ENCODE results near the gene GTPBP6. TPM values are rescaled to one million over a fixed set of nuclear protein-coding genes. Genes with fewer than 3 reads are reported as not detected.
"Not testable (repeated sequence)": the region's sequence is repeated elsewhere in the genome, so short reads cannot be mapped to it uniquely, and the experiment has no call there.

The GTPBP6 gene
- total RNA-seq, 1 donor = 34.4 TPM

GRCh38 chrX:352582-353314 is 34.2 kb upstream of the GTPBP6 start:
- TF ChIP-seq, protein P1, sequence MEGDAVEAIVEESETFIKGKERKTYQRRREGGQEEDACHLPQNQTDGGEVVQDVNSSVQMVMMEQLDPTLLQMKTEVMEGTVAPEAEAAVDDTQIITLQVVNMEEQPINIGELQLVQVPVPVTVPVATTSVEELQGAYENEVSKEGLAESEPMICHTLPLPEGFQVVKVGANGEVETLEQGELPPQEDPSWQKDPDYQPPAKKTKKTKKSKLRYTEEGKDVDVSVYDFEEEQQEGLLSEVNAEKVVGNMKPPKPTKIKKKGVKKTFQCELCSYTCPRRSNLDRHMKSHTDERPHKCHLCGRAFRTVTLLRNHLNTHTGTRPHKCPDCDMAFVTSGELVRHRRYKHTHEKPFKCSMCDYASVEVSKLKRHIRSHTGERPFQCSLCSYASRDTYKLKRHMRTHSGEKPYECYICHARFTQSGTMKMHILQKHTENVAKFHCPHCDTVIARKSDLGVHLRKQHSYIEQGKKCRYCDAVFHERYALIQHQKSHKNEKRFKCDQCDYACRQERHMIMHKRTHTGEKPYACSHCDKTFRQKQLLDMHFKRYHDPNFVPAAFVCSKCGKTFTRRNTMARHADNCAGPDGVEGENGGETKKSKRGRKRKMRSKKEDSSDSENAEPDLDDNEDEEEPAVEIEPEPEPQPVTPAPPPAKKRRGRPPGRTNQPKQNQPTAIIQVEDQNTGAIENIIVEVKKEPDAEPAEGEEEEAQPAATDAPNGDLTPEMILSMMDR (IDR thresholded peaks at IDR 0.05; ENCODE audit: extremely low read depth, low read depth, low read length) = no peak

GRCh38 chrX:352181-352580 is 33.6 kb upstream of the GTPBP6 start:
- Histone ChIP-seq H3K79me2 (ENCODE audit: insufficient read depth, low read length) (no peaks in the 10 kb centered on the region), H3K4me1 (ENCODE audit: insufficient read depth, low read length) (no peaks in the 10 kb centered on the region), H4K20me1 (ENCODE audit: insufficient read depth, low read length) (no peaks in the 10 kb centered on the region), H3K27ac (ENCODE audit: low read depth, low read length) (no peak overlapping the region), H3K36me3 (ENCODE audit: insufficient read depth, low read length) (no peaks in the 10 kb centered on the region), H3K4me3 (ENCODE audit: insufficient read depth, low read length) (no peak overlapping the region), H3K27me3 (ENCODE audit: insufficient read depth, low read length) (no peaks in the 10 kb centered on the region), H3K9me3 (ENCODE audit: low read depth, low read length) (no peaks in the 10 kb centered on the region), H2AFZ (ENCODE audit: low read length) (no peak overlapping the region), H3K4me2 (ENCODE audit: insufficient read depth, low read length) (no peak overlapping the region)
- TF ChIP-seq, protein P1 (IDR thresholded peaks at IDR 0.05; ENCODE audit: extremely low read depth, low read depth, low read length) = no peak
- no peak for DNase-seq (ENCODE audit: insufficient read length, low spot score, missing footprints)

More at GRCh38 chrX:352582-353314, 34.2 kb upstream of the GTPBP6 start:
- Histone ChIP-seq H3K79me2 (ENCODE audit: insufficient read depth, low read length) (no peaks in the 10 kb centered on the region), H3K4me3 (ENCODE audit: insufficient read depth, low read length) (no peak overlapping the region), H3K4me1 (ENCODE audit: insufficient read depth, low read length) (no peaks in the 10 kb centered on the region), H4K20me1 (ENCODE audit: insufficient read depth, low read length) (no peaks in the 10 kb centered on the region), H2AFZ (ENCODE audit: low read length) (no peak overlapping the region), H3K36me3 (ENCODE audit: insufficient read depth, low read length) (no peaks in the 10 kb centered on the region), H3K27me3 (ENCODE audit: insufficient read depth, low read length) (no peaks in the 10 kb centered on the region), H3K9me3 (ENCODE audit: low read depth, low read length) (no peaks in the 10 kb centered on the region), H3K4me2 (ENCODE audit: insufficient read depth, low read length) (no peak overlapping the region), H3K27ac (ENCODE audit: low read depth, low read length) (no peak overlapping the region)
- no peak for DNase-seq (ENCODE audit: insufficient read length, low spot score, missing footprints)

- TF ChIP-seq, protein P1 (IDR thresholded peaks at IDR 0.05; ENCODE audit: extremely low read depth, low read depth, low read length) = no peak
- Histone ChIP-seq H2AFZ (ENCODE audit: low read length) (no peak overlapping the region), H3K27me3 (ENCODE audit: insufficient read depth, low read length) (no peaks in the 10 kb centered on the region), H3K4me3 (ENCODE audit: insufficient read depth, low read length) (no peak overlapping the region), H3K27ac (ENCODE audit: low read depth, low read length) (no peak overlapping the region), H3K79me2 (ENCODE audit: insufficient read depth, low read length) (no peaks in the 10 kb centered on the region), H4K20me1 (ENCODE audit: insufficient read depth, low read length) (no peaks in the 10 kb centered on the region), H3K36me3 (ENCODE audit: insufficient read depth, low read length) (no peaks in the 10 kb centered on the region), H3K9me3 (ENCODE audit: low read depth, low read length) (no peaks in the 10 kb centered on the region), H3K4me2 (ENCODE audit: insufficient read depth, low read length) (no peak overlapping the region), H3K4me1 (ENCODE audit: insufficient read depth, low read length) (no peaks in the 10 kb centered on the region)
- DNase-seq (ENCODE audit: insufficient read length, low spot score, missing footprints) = no peak
Measured at GRCh38 chrX:351736-352135, 33.1 kb upstream of the GTPBP6 start.

- not testable (repeated sequence) for H3K4me1 ChIP-seq (ENCODE audit: insufficient read depth, low read length); H3K27ac ChIP-seq (ENCODE audit: low read depth, low read length); DNase-seq (ENCODE audit: insufficient read length, low spot score, missing footprints); H3K4me2 ChIP-seq (ENCODE audit: insufficient read depth, low read length); H3K4me3 ChIP-seq (ENCODE audit: insufficient read depth, low read length); H3K27me3 ChIP-seq (ENCODE audit: insufficient read depth, low read length); H3K79me2 ChIP-seq (ENCODE audit: insufficient read depth, low read length); H2AFZ ChIP-seq (ENCODE audit: low read length); H4K20me1 ChIP-seq (ENCODE audit: insufficient read depth, low read length); H3K36me3 ChIP-seq (ENCODE audit: insufficient read depth, low read length); H3K9me3 ChIP-seq (ENCODE audit: low read depth, low read length)
Measured at GRCh38 chrX:351324-351641, 32.7 kb upstream of the GTPBP6 start.

Measured in osteoblast (primary cell).